Smooth muscle cell (in vitro differentiated cells): ENCODE measurements around the gene RNF175. TPM values are rescaled to one million over a fixed set of nuclear protein-coding genes. Genes with fewer than 3 reads are reported as not detected.
A peak's percentile ranks its signal among the peaks of the same experiment; 100 is the strongest.

Source experiments
- DNase-seq: peaks from one replicate; lab custom pipeline; 2025; ENCODE audit not compliant: unreplicated experiment; lab: John Stamatoyannopoulos, UW
- H2AFZ ChIP-seq: fragments of 200-600 bp; sonication (generic); 2 replicates; pipeline ENCODE4 v1.6.0; 2016; ENCODE audit warnings: antibody characterized with exemption, low read depth, mild to moderate bottlenecking
- H3F3A ChIP-seq: fragments of 200-600 bp; sonication (generic); 2 replicates; pipeline ENCODE4 v1.6.0; 2017; ENCODE audit warnings: antibody characterized with exemption, low read depth
- H3K27ac ChIP-seq: fragments of 200-600 bp; sonication (generic); 2 replicates; pipeline ENCODE4 v1.5.1; 2016; ENCODE audit warnings: low read depth, mild to moderate bottlenecking
- H3K27me3 ChIP-seq: fragments of 200-600 bp; sonication (generic); 2 replicates; pipeline ENCODE4 v1.6.1; 2016; ENCODE audit warnings: low read depth, mild to moderate bottlenecking
- H3K36me3 ChIP-seq: fragments of 200-600 bp; sonication (generic); 2 replicates; pipeline ENCODE4 v1.5.1; 2016; ENCODE audit warnings: low read depth
- H3K4me1 ChIP-seq: fragments of 200-600 bp; sonication (generic); 2 replicates; pipeline ENCODE4 v1.5.1; 2016; ENCODE audit warnings: low read depth
- H3K4me2 ChIP-seq: fragments of 200-600 bp; sonication (generic); 2 replicates; pipeline ENCODE4 v1.6.0; 2016; ENCODE audit warnings: mild to moderate bottlenecking
- H3K4me3 ChIP-seq: fragments of 200-600 bp; sonication (generic); 2 replicates; pipeline ENCODE4 v1.5.1; 2016; ENCODE audit warnings: mild to moderate bottlenecking
- H3K79me2 ChIP-seq: fragments of 200-600 bp; sonication (generic); 2 replicates; pipeline ENCODE4 v1.6.0; 2016; ENCODE audit warnings: low read depth, mild to moderate bottlenecking
- H3K9ac ChIP-seq: fragments of 200-600 bp; sonication (generic); 2 replicates; pipeline ENCODE4 v1.6.0; 2016; ENCODE audit warnings: low read depth
- H3K9me3 ChIP-seq: fragments of 200-600 bp; sonication (generic); replicated peaks from 2 replicates; pipeline ENCODE4 v1.5.1; 2016; ENCODE audit warnings: low read depth
- H4K20me1 ChIP-seq: fragments of 200-600 bp; sonication (generic); 2 replicates; pipeline ENCODE4 v1.6.0; 2016; ENCODE audit warnings: low read depth
- WGBS: methylation state at CpG from one replicate; pipeline ENCODE4 v1.1.7; 2016; ENCODE audit warnings: low lambda C conversion rate; 5-methylcytosine and 5-hydroxymethylcytosine counted together
- polyA plus RNA-seq: library from polyadenylated mRNA; unstranded; fragments of >200 nt; fragmentation: Nextera tagmentation; extraction: Ambion mirVana; gene quantifications from 2 replicates; pipeline ENCODE4 v1.2.1, GENCODE V29; 2016
- total RNA-seq: library from RNA; depleted of rRNA; stranded (reverse); fragments of >200 nt; gene quantifications from 2 replicates; pipeline ENCODE4 v1.2.3, GENCODE V29; 2014
- TF ChIP-seq, protein P1 (sequence below): fragments of 200-600 bp; sonication (generic); IDR thresholded peaks from 2 replicates; pipeline ENCODE4 v1.5.1; 2017; ENCODE audit warnings: borderline replicate concordance, mild to moderate bottlenecking, antibody characterized with exemption; ENCODE audit not compliant: insufficient read depth, poor library complexity, severe bottlenecking

Gene RNF175
- total and polyA plus RNA-seq, 2 experiments from 2014 or later = 0.27 to 0.87 TPM

DNA sequence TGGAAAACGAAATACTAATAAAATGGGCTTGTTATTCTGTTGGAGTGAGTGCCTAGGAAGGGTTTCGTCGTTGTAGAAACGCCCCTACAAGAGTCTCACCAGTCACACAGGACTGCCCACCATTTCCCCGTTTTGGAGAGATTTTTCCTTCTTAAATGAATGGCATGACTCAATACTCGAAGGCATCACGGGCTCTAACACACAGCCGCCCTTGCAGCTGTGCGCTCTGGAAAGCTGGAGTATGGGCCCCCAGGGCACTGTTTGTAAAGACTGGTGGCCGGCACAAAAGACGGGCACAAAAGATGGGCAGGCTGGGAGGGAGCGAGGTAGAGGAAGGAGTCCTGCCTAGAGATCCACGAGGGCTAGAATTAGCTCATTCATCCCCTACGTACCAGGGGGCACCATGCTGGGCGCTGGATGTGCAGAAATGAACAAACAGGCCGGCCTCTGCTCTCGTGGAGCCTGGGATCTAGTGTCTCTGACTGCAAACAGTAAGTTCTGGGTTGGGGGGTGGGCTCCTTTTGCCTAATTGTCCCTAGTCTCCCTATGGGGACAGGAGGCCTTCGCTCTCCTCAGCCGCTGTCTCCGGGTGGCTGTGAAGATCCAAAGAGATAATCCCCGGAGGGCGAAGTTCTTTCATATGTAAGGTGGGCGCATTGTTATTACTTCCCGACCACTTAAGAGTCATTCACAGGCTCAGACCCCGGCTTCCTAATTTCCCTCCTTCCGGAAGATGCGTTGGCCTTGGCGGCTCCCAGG is 30.1 kb upstream of the RNF175 start:
- 11% methylated on average over 28 of the region's 28 CpGs for WGBS
- peak overlapping the region; percentile 50 for H3K4me3 ChIP-seq
- DNase-seq = no peak
- peak overlapping the region; percentile 88 for H3K4me2 ChIP-seq
- no peak overlapping the region for H2AFZ ChIP-seq
- H3K79me2 ChIP-seq = no peaks in the 10 kb centered on the region
- H3K27me3 ChIP-seq = peaks cover 90% of the 10 kb centered on the region
- no peak overlapping the region for H3K9ac ChIP-seq
- H3K9me3 ChIP-seq = no peaks in the 10 kb centered on the region
- H3F3A ChIP-seq = peaks cover 6% of the 10 kb centered on the region
- peaks cover 37% of the 10 kb centered on the region for H3K4me1 ChIP-seq
- H3K27ac ChIP-seq = no peak overlapping the region
- TF ChIP-seq, protein P1, sequence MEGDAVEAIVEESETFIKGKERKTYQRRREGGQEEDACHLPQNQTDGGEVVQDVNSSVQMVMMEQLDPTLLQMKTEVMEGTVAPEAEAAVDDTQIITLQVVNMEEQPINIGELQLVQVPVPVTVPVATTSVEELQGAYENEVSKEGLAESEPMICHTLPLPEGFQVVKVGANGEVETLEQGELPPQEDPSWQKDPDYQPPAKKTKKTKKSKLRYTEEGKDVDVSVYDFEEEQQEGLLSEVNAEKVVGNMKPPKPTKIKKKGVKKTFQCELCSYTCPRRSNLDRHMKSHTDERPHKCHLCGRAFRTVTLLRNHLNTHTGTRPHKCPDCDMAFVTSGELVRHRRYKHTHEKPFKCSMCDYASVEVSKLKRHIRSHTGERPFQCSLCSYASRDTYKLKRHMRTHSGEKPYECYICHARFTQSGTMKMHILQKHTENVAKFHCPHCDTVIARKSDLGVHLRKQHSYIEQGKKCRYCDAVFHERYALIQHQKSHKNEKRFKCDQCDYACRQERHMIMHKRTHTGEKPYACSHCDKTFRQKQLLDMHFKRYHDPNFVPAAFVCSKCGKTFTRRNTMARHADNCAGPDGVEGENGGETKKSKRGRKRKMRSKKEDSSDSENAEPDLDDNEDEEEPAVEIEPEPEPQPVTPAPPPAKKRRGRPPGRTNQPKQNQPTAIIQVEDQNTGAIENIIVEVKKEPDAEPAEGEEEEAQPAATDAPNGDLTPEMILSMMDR = no peak
- H4K20me1 ChIP-seq = no peaks in the 10 kb centered on the region
- H3K36me3 ChIP-seq = no peaks in the 10 kb centered on the region

- TF ChIP-seq, protein P1 = no peak
- peak within 1 kb of the TSS; percentile 50 for H3K4me3 ChIP-seq
- 1% methylated on average over 68 of the region's 72 CpGs for WGBS
- no peak within 1 kb of the TSS for H3K27ac ChIP-seq
- no peak within 1 kb of the TSS for H2AFZ ChIP-seq
- H3K4me1 ChIP-seq = peaks cover 43% of the 10 kb centered on the region
- H3K9ac ChIP-seq = no peak within 1 kb of the TSS
- no peaks in the 10 kb centered on the region for H3K9me3 ChIP-seq
- peaks cover 6% of the 10 kb centered on the region for H3F3A ChIP-seq
- H3K36me3 ChIP-seq = no peaks in the 10 kb centered on the region
- peaks cover 82% of the 10 kb centered on the region for H3K27me3 ChIP-seq
- H3K79me2 ChIP-seq = no peaks in the 10 kb centered on the region
- H4K20me1 ChIP-seq = no peaks in the 10 kb centered on the region
- H3K4me2 ChIP-seq = peak within 1 kb of the TSS; percentile 88
- DNase-seq = no peak
These were observed 28.8 kb upstream of the RNF175 start, which contains the start of gene SFRP2 for GRCh38 chr4:153788413-153789276. SFRP2 (minus strand) TSS chr4:153789083; CDS start chr4:153788835, 248 bp downstream.

DNA sequence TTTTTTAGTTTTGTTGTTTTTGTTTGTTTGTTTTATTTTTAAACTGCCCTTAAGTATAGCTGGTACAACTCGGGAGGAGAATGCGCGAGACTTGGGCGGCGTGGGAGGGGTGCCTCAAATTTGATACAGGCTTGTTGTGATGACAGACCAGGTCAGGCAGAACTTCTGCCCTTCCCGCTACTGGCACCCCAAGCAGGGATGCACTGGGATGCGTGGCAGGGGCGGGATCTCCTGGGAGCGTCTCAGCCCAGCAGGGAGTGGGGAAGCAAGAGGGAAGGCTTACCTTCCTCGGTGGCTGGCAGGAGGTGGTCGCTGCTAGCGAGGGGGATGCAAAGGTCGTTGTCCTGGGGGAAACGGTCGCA is 28.2 kb upstream of the RNF175 start:
- 6% methylated on average over 15 of the region's 15 CpGs for WGBS
- Histone ChIP-seq H3K27ac (no peak overlapping the region), H3K9ac (no peak overlapping the region), H3K27me3 (peaks cover 76% of the 10 kb centered on the region), H4K20me1 (no peaks in the 10 kb centered on the region), H3F3A (peaks cover 6% of the 10 kb centered on the region), H3K36me3 (no peaks in the 10 kb centered on the region), H2AFZ (no peak overlapping the region), H3K79me2 (no peaks in the 10 kb centered on the region), H3K9me3 (no peaks in the 10 kb centered on the region), H3K4me1 (peaks cover 46% of the 10 kb centered on the region), H3K4me3 (peak overlapping the region; percentile 50), H3K4me2 (peak overlapping the region; percentile 88)
- TF ChIP-seq, protein P1 = no peak
- DNase-seq = no peak
